Measurements from ENCODE around the gene ADAMTS2. TPM values are rescaled to one million over a fixed set of nuclear protein-coding genes. Genes with fewer than 3 reads are reported as not detected.

ADAMTS2 gene
- total and polyA plus RNA-seq, 2 of the 8 experiments (the other 6 are each of a cell fraction or from before 2014, with no cell fraction given): 6.6 to 7.3 TPM

DNA sequence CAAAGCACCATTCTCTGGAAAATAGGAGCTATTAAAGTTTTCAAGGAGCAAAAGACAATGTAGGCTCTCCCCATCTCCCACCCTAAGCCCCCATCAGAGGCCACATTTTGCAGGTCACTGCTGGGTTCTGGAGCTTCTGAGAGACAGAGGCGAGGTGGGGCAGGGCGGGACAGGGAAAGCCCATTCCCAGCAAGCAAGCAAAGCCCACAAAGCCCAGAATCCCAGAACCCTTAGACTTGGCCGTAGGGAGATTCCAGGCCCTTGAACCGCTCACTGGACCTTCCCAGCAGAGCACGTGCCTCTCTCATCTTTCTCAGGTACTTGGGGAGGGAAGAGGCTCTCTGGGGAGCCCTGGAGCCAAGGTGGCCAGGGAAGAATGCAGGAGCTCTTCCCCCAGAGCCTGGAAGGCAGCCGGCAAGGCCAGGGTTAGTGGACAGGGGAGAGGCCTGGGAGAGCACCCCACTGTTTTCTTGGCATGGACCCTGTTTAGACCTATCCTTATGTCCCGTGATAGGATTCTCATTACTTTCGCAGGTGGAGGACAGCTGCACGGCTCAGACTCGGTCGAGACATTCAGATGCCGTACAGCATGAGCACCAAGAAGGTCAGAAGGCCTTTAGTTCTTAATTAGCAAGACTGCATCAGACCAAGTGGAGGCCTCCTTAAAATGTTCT is 232.7 kb downstream of the ADAMTS2 start:
- Histone ChIP-seq H4K5ac (ENCODE audit: insufficient read length, low read depth, low read length) (no peak overlapping the region), H3K4me2 (ENCODE audit: insufficient read depth in 1 of 2, low read depth in 2 of 2, low read length in 2 of 2) (no peak overlapping the region), H2BK12ac (ENCODE audit: low read depth, low read length) (no peak overlapping the region), H3K4ac (replicated peaks; ENCODE audit: insufficient read length, low read depth, low read length) (no peak overlapping the region), H2BK15ac (ENCODE audit: low read length) (no peak overlapping the region), H2AFZ (ENCODE audit: low read length) (no peak overlapping the region), H3K9me3 (ENCODE audit: insufficient read depth in 2 of 2, low read depth in 1 of 2, low read length in 1 of 2) (peaks cover 58 to 80% of the 10 kb centered on the region in 2 experiments), H2BK5ac (ENCODE audit: low read depth, low read length) (no peak overlapping the region), H3K79me2 (ENCODE audit: control insufficient read depth in 1 of 2, insufficient read depth in 2 of 2, low read length in 2 of 2) (no peaks in the 10 kb centered on the region), H3K23me2 (ENCODE audit: low read depth, low read length) (no peaks in the 10 kb centered on the region; the same call in 1 of the 2 replicates), H3K14ac (ENCODE audit: insufficient read length) (no peak overlapping the region), H3K56ac (replicated peaks; ENCODE audit: insufficient read length, low read depth, low read length) (no peak overlapping the region), H3K79me1 (ENCODE audit: low read depth, low read length) (no peaks in the 10 kb centered on the region), H4K8ac (ENCODE audit: extremely low read depth, insufficient read depth, low read length) (no peak overlapping the region), H3K23ac (ENCODE audit: insufficient read length) (no peak overlapping the region), H2BK120ac (replicated peaks; ENCODE audit: low read depth, low read length) (no peak overlapping the region), H3K4me1 (replicated peaks in 1 of 4; ENCODE audit: control insufficient read depth in 3 of 4, insufficient read depth in 4 of 4, low read length in 3 of 4) (no peaks in the 10 kb centered on the region), H3K27ac (ENCODE audit: low read depth, low read length) (no peak overlapping the region), H3K9ac (replicated peaks in 1 of 4; ENCODE audit: extremely low read depth in 1 of 4, low read depth in 3 of 4, low read length in 3 of 4) (no peak overlapping the region), H3K4me3 (ENCODE audit: extremely low read depth in 1 of 4, insufficient read depth in 2 of 4, low read depth in 3 of 4, low read length in 4 of 4) (no peak overlapping the region), H3K18ac (ENCODE audit: extremely low read depth, low read length) (no peak overlapping the region), H3K27me3 (replicated peaks in 1 of 4; ENCODE audit: control insufficient read depth in 3 of 4, extremely low read depth in 1 of 4, insufficient read depth in 3 of 4, low read length in 3 of 4) (no peaks in the 10 kb centered on the region), H4K91ac (replicated peaks; ENCODE audit: insufficient read length, low read length) (no peak overlapping the region), H2BK20ac (ENCODE audit: low read length) (no peak overlapping the region), H3K36me3 (ENCODE audit: control insufficient read depth in 2 of 4, insufficient read depth in 4 of 4, low read length in 3 of 4) (no peaks in the 10 kb centered on the region), H2AK5ac (ENCODE audit: low read depth, low read length) (no peak overlapping the region), H4K20me1 (replicated peaks in 1 of 2; ENCODE audit: control insufficient read depth in 1 of 2, insufficient read depth in 2 of 2, low read length in 2 of 2) (no peaks in the 10 kb centered on the region)
- ChIA-PET POLR2A (ENCODE audit: partially characterized antibody) (no interaction called here), CTCF (ENCODE audit: partially characterized antibody) (no interaction called here)
- no peak for FAIRE-seq
- 91% methylated on average over 10 of the region's 12 CpGs; no CpG with 5 or more reads in 1 of the 2 experiments for WGBS, 2 experiments (ENCODE audit: extremely low coverage in 1 of 2, insufficient coverage in 1 of 2, insufficient read length in 1 of 2, insufficient replicate concordance in 2 of 2, low coverage in 1 of 2, low lambda C conversion rate in 2 of 2, missing lambda C conversion rate in 1 of 2)
- TF ChIP-seq GABPA (IDR thresholded peaks at IDR 0.05; ENCODE audit: borderline replicate concordance, insufficient read depth, low read length): no peak
- no peak for TF ChIP-seq CREB1 (IDR thresholded peaks at IDR 0.05)
- TF ChIP-seq, protein P1, sequence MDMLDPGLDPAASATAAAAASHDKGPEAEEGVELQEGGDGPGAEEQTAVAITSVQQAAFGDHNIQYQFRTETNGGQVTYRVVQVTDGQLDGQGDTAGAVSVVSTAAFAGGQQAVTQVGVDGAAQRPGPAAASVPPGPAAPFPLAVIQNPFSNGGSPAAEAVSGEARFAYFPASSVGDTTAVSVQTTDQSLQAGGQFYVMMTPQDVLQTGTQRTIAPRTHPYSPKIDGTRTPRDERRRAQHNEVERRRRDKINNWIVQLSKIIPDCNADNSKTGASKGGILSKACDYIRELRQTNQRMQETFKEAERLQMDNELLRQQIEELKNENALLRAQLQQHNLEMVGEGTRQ (IDR thresholded peaks at IDR 0.05; ENCODE audit: low read length): no peak
- DNase-seq (ENCODE audit: low read depth in 1 of 2, low spot score in 2 of 2): no peak
